SH-SY5Y (cell line): ENCODE measurements around the gene SLC6A9.

Source experiments
- GATA2 ChIP-seq: IDR thresholded peaks from 2 replicates; pipeline ENCODE4 v1.6.1; 2011; ENCODE audit warnings: mild to moderate bottlenecking, low read depth, low read length
- GATA3 ChIP-seq: IDR thresholded peaks from 2 replicates; pipeline ENCODE4 v1.6.1; 2011; ENCODE audit warnings: low read depth, mild to moderate bottlenecking, low read length, moderate library complexity

DNA sequence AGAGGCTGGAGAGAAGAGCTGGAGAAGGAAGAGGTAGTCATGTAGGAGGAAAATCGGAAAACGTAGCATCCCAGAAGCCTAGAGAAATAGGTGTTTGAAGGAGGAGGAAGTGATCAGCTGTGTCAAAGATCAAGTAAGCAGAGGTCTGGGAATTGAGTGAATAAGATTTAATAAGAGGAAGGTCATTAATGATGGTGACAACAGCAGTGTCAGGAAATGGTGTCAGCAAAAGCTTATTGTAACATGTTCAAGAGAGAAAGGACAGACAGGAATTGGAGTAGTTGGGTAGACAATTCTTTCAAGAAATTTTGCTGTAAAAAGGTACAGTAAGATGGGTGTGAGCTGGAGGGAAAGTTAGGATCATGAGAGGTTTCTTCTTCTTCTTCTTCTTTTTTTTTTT is 41.6 kb upstream of the SLC6A9 start:
- TF ChIP-seq GATA3 (no peak), GATA2 (no peak)
